HUDEP-2 (cell line): Measurements from ENCODE around the gene PDE6B.

ENCODE experiments used
- DNase-seq, 76 experiments: peaks; one replicate each; lab custom pipeline; 2025; ENCODE audit not compliant: unreplicated experiment in 76 of 76; lab: John Stamatoyannopoulos, UW

The PDE6B gene

DNA sequence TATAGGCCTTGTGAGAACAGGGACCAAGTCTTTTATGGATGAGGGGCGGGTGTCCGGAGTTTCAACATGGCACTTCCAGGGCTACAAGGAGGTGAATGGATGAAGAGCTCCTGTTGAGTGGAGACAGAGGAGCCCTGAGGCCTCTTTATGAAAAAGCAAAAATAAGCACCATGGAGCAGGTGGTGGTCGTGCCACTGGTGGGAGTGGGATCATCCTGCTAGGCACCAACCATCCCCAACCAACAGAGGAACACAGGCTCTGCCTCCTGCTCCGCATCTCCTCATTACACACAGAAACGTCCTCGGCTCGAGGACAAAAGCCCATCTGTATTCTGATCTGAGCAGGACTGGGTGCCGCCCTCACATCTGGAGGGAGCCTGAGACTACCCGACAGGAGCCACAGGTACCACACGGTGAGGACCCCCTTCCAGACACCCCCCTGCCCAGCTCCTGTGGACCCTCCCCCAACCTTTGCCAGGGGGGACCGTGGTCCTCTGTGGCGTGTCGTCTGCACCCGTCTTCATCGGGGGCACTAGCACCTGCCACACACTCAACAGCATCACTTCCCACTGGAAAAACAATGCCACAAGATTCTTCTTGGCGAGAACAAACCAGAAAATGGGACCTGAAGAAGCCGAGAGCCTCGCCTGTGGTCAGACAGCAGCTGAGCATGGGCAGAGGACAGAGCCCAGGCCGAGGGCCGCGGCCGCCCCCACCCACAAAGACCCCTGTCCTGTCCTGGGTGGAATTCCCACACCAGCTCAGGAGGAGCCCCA is 3.9 kb upstream of the PDE6B start:
- DNase-seq, result no peak

DNA sequence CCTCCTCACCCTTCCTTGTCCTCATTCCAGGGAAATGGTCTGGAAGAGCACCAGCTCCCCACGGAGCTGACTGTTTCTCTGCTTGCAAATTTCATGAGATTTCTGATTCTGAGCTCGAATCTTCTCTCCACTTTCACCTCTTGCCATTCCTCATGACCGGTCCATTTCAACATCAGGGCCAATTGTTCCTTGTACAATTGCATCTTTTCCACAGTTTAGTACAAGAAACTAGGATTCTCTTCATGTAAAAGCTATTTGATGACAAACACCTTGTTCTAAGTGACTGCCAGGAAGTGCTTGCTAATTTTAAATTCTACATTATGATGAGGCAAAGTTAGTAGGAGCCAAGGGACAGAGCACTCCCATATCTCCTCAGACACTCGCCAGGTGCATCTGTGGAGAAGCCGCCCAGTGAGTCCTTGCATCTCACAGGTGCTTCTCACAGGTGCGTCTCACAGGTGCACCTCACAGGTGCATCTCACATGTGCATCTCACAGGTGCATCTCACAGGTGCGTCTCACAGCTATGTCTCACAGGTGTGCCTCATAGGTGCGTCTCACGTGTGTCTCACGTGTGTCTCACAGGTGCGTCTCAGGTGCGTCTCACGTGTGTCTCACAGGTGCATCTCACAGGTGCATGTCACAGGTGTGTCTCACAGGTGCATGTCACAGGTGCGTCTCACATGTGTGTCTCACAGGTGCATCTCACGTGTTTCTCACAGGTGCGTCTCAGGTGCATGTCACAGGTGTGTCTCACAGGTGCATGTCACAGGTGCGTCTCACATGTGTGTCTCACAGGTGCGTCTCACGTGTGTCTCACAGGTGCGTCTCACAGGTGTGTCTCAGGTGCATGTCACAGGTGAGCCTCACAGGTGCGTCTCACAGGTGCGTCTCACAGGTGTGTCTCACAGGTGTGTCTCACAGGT is 3.0 kb upstream of the PDE6B start:
- DNase-seq, result no peak

- DNase-seq, result no peak
Measured at GRCh38 chr4:622996-623913, 2.1 kb upstream of the PDE6B start.

DNA sequence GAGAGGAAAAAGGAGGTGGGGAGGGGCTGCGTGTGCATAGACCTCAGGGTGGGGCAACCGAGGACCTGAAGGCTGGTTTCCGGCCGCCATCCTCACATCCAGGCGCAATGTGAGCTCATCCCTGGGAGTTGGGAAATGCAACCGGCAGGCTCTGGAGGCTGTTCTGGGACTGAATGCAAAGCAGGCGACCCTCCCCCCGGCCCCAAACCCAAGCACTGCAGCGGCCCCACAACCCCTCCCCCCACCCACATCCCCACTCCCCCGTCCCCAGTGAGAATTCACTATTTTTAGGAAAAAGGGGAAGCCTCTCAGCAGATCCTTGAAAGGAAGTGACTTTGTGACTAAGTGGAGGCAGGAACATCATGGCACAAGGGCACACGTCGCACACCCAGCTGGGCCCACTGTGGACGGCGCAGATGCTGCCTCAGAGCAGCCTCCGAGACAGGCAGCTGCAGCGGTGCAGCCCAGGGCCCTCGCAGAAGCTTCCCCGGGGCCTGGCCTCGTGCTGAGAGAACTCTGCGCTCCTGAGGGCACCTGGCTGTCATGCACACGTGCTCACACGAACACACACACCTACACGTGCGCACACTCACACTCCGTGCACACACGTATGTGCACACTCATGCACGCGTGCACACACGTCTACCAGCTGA is 1.3 kb upstream of the PDE6B start:
- DNase-seq, result no peak

DNA sequence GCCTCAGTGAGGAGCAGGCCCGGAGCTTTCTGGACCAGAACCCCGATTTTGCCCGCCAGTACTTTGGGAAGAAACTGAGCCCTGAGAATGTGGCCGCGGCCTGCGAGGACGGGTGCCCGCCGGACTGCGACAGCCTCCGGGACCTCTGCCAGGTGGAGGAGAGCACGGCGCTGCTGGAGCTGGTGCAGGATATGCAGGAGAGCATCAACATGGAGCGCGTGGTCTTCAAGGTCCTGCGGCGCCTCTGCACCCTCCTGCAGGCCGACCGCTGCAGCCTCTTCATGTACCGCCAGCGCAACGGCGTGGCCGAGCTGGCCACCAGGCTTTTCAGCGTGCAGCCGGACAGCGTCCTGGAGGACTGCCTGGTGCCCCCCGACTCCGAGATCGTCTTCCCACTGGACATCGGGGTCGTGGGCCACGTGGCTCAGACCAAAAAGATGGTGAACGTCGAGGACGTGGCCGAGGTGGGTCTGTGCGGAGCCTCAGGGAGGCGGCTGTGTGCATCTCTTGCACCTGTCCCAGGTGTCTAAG is 323 bp downstream of the PDE6B start:
- no peak for DNase-seq

DNA sequence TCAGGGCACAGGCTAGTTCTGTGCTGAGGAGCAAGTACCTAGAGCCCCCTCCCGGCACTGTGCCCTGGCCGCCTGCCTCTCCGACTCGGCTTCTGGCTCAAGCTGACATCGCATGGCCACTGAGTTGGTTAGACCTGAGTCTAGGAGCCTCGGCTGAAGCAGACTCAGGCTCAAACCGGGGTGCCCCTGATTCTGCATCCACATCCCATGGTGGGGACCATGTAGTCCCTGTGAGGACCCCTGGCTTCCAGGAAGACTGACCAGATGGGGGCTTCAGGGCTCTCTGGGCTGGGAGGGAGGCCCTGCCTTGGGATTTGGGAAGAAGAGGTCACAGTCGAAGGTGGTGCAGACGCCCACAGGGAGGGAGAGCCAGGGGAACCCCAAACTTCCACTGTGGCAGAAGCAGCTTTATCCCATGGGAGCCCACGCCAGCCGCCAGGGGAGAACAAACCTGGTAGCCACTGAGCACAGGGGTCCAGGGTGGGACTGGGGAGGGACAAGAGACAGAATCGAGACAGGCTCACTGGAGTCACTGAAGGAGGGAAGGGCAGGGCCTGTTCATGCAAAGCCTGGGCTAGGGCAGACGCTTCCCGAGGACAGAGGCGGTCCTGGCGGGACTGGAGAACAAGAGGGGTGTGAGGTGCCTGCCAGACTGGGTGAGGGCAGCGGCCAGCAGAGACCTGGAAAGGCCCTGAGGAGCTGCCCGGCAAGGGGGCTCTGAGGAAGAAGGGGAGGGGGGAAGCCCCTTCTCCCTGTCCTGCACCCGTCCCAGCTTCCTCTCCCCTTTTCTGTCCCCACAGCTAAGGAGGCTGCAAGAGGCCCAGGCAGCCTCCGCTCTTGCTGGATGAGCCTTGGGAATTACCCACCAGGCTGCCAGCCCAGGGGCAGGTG is 1.1 kb downstream of the PDE6B start:
- DNase-seq, result no peak

DNA sequence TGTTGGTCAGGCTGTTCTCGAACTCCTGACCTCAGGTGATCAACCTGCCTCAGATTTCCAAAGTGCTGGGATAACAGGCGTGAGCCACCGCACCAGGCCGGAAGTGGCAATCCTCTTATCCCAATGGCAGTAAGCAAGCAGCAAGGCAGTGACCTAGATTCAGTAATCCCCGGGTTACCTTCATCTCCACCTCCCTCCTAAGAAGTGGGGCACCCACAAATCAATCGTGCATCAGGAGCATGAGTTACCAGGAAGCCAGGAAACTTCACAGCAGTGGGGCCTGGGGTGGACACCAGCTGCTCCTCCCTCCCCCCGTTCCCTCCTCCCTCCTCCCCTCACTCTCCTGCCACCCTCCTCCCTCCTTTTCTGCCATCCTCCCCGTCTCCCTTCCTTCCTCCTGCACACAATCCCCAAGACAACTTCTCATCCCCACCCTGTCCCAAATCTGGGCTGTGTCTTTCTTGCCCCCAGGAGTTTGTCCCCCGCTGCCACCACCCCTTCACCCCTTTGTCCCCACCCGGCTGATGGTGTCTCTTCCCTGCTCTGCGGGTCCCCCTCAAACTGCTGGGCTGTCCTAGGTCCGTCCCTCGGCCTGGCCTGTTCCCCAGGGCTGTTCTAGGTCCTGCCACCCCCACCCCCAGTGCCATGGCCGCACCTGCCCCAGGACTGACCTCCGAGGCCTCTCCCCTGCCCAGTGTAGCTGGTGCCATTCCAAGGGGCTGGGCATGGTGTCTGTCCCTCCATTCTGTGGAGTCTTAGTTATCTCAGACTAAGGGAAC is 2.2 kb downstream of the PDE6B start:
- DNase-seq, result no peak

DNA sequence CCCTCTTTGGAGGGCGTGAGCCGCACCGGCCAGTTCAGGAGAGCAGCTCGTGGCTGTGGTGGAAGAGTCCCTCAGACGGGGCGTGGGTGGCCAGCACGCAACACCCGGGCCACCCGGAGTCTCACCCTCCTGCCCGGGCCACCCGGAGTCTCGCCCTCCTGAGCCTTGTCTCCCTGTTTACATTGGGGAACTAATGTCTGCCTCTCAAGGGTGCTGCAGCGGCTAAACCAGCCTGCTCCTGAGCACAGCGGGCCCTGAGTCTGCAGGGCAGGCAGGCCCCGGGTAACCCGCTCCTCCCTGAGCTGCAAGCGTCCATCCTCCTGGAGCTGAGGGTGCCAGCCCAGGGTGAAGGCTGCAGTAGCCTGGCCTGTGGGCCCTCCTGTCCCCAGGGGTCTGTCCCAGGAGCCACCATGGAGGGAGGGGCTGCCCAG is 3.0 kb downstream of the PDE6B start:
- no peak for DNase-seq

- no peak for DNase-seq
Measured at GRCh38 chr4:628821-629635, 3.7 kb downstream of the PDE6B start.

DNA sequence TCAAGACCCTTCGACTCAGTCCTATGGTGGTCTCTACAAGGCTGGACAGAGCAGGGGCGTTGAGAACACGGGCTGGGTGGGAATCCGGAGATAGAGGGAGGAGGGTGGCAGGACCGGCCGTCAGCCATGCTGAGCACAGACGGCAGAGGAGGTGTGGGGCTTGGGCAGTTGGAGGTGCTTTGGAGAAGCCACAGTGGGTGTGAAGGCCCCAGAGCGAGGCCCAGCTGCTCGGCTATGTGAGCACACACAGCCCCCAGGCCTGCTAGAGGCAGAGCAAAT is 4.2 kb downstream of the PDE6B start:
- DNase-seq, result no peak

DNA sequence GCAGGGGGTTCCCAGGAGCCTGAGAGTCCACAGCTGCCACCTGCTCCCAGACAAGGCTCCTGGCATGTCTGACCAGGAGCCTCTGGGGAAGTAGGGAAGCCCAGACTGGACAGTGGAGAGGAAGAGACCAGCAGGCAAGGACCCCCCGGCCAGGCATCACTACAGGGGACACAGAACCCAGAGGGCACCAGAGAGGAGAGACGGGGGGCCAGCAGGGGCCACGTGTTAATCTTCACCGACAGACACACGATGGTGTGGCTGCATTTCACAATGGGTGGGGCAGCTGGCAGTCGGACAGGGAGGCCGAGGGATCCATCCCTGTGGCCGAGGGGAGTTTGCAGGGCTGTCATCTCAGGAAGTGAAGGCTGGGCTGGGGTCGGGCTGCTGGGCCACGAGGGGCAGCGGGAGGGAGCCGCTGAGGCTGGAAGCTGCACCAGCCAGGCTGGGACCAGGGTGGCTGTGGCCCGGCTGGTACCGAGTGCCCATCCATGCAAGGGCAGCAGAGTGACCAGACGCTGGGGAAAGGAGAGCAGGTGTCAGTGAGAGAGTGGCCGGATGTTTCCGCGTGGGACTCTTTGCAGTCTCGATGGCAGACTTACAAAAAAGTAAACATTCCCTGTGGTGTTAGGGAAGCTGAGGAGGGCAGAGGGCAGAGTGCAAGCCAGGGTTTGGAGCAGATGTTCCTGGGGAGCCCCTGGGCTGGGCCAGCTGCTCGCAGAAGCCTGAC is 4.7 kb downstream of the PDE6B start:
- no peak for DNase-seq

- DNase-seq, result no peak
Measured at GRCh38 chr4:630656-631055, 5.3 kb downstream of the PDE6B start.

GRCh38 chr4:632196-632790 is 6.9 kb downstream of the PDE6B start:
- DNase-seq, result no peak

DNA sequence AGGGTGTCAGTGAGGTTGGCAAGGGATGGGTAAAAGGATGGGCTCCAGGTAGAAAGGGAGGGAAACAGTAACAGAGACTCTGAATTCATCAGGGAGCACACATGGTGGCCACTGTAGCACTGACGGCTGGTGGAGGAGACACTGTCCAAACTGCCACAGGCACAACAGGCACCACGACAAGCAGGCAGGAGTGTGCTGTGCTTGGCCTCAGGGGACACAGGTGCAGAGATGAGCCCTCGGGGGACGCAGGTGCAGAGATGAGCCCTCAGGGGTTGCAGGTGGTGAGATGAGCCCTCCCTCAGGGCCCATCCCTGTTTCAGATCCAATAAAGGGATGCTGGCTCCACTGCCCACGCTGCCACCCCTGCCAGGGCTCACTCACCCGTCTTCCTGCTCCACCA is 7.6 kb downstream of the PDE6B start:
- DNase-seq, result no peak

- no peak for DNase-seq
Measured at GRCh38 chr4:633406-633805, 8.0 kb downstream of the PDE6B start.

DNA sequence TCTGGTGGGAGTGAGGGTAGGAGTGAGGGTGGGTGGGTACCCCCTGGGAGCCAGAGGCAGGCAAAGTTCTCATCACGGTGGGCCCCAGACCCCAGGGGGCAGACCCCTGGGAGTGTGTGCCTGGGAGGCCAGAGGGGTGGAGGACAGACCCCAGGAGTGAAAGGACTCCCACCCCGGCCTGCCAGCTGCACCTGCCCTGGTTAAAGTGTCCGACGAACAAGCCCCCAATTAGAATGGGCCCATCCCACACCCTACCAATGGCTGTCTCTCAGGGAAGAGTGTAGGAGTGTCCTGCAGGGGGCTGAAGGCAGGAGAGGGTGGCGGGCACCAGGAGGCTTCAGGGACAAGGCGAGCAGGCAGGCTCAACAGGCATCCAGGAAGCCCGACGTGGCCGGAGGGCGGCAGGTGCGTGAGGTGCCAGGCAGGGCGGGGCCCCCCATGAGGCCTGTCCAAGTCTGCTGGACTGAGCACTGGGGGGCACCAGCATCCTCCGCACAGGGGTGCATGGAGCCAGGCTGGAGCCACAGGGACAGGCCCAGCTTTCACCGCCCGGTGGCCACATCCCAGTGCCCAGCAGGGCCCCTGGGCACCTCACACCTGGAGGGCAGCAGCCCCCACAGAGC is 8.7 kb downstream of the PDE6B start:
- no peak for DNase-seq
